HG03066 (cell line): ENCODE measurements around the gene ARHGEF4.

ENCODE experiments used
- ATAC-seq: cut with Tn5 transposase; IDR thresholded peaks from one replicate; pipeline ENCODE4 v1.9.1; 2021; ENCODE audit warnings: low read depth; ENCODE audit not compliant: unreplicated experiment

The ARHGEF4 gene

DNA sequence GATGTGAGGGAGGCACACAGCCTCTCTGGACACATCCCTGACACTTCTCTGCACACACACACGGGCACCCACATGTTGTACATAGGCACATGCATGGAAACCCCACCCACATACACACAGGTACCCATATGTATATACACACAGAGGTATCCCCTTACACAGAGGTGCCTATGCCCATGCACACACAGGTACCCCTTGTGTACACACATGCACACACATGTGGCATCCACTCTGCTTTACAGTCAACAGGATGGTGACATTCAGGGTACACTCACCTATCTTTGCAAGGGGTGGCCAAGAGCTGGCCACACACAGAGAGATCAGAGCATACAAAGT lies 197.0 kb downstream of the ARHGEF4 start:
- ATAC-seq, result no peak

DNA sequence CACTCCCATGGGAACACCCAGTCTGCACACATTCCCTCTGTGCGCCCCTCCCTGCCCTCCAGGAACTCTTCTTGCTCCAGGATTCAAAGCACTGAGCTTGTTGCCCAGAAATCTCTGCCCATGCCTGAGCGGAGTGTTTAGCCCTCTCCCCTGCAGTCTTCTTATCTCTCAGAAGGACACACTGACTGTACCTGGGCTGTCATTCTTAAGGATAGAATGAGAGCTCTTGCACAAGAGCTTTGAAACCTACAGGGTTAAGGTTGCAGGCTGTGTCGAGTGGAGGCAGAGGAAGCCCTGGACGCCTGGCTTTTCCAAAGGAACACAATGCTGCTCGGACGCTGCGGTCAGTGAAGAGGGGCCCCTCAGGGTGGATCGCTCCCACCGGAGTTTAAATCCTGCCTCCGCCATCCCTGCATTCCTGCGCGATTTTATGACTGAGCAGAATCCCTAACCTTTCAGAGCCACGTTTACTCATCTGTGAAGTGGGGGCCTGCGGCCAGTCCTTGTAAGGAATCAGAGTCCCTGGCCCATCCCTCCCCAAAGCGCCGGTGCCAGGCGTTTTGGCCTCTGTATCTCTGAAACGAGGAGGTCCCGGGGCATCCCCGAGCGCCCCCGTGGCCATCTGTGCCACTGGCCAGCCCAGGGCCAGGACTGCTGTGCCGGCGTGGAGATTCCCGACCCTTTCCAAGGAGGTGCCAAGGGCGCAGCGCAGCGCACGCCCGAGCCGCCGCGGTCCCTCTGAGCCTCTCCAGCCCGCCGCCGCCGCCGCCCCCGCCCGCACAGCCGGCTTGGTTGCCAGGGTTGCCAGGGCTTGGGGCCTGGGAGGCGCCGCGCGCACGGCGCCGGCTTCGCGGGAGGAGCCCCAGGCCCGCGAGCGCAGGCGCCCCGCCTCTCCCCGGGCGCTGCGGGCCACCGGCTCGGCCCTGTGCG lies 197.7 kb downstream of the ARHGEF4 start:
- ATAC-seq, result no peak

GRCh38 chr2:131035112-131035825 lies 198.6 kb downstream of the ARHGEF4 start:
- no peak for ATAC-seq

DNA sequence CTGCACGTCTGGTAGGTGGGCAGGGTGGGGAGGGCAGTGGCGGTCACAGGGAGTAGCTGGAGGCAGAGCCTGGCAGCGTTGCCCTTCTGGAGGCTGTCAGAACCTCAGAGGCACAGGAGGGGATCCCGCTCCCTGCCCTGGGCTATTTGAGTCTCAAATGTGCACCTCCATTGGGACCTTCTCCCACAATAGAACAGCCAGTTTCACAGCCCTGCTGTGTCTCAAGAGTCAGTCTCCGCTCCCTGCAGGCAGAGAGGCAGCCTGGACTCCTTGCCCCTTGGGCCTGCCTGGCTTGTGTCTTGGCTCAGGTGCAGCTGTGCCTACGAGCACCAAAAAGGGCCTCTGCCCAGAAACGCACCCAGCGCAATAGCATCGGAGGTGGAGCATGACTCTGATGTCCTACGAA lies 199.1 kb downstream of the ARHGEF4 start:
- no peak for ATAC-seq

DNA sequence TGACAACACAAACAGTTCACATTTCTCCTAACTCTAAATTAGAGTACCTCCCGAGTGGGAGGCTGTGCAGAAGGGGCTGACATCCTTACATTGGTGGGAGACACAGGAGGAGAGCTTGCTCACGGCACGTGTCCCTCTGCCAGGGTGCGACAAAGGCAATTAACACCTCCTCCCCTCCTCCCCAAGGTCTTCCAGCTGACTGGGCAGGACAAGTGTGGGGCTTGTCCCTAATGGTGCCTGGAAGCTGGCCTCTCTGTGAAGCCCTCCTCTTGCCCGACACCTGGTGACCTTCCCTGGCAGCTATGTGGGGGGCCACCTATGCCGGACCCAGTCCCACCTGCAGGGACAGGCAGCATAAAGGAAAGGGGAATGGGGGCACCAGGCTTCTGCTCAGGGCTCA lies 199.6 kb downstream of the ARHGEF4 start:
- no peak for ATAC-seq

- ATAC-seq, result no peak
Observed at GRCh38 chr2:131036696-131037397, 200.1 kb downstream of the ARHGEF4 start.

DNA sequence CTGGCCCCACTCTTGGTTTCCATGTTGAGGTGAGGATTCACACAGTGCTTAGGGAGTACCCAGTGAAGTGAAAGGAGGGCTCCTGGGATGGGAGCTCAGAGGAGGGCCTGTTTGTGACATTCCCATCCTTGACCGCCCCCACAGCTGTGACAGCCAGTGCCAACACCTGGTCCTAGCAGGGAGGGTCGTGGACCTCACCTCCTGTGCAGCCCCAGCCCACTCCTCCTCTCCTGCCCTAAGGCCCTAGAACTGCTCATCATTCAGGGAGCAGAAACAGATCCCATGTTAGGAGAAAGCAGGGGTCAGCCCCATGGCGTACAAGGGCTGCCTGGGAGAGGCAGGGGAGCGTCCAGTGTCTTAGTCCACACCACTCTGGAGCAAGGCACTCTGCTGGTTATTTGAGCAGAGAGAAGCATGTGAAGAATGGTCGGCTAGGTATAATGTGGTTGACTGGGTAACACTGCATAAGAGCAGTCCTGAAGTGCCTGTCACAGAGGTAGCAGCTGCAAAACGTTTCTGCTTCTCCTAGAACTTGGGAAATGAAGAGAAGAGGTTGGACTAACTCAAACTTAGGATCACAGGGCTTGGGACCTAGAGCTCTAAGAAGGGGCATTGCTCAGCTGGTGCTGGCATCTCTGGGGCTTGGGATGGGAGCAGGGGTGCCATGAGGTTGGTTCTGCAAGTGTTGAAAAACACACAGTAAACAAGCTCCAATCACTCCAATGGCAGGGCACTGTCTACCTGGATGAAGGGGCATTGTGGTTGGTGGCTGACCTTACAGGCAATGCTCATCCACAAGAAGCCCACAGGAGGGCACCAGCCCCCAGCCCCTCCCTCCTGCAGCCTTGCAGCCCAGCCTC lies 200.9 kb downstream of the ARHGEF4 start:
- no peak for ATAC-seq

- no peak for ATAC-seq
Observed at GRCh38 chr2:131038258-131039100, 201.8 kb downstream of the ARHGEF4 start.

DNA sequence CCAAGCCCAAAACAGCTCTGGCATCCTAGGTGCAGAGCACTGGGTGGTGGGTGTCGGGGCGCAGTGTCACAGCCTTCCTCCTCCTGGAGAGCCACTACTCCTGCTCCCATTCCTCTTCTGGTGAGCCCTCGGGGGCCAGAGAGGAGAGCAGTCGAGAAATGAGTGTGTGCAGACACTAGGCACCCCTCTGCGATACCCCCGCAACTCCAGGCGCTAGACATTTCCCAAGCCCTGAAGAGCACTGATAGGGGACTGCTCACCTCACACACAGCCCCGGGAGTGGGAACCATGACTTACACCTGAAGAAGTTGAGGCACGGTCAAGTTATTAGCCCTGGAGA lies 202.4 kb downstream of the ARHGEF4 start:
- ATAC-seq, result no peak

DNA sequence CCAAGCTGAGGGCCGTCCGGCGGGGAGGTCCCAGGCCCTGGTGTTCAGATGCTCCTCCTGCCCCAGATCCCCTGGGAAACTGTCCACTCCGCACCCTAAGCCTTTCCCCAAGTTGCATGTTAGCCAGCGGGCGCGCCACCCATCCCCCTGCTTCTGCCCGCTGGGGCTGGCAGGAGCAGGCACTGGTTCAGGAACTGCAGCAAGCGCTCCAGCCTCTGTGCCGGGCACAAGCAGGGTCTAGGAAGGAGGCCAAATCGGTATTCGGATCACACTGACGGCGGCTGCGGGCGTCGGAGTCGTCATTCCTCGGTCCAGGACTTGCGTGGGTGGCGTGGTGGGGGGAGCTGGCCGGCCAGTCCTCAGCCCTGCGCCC lies 202.8 kb downstream of the ARHGEF4 start:
- no peak for ATAC-seq

GRCh38 chr2:131039908-131040660 lies 203.4 kb downstream of the ARHGEF4 start:
- no peak for ATAC-seq

- ATAC-seq, result no peak
Observed at GRCh38 chr2:131040661-131041401, 204.1 kb downstream of the ARHGEF4 start.

GRCh38 chr2:131041402-131042147 lies 204.9 kb downstream of the ARHGEF4 start:
- ATAC-seq, result no peak

DNA sequence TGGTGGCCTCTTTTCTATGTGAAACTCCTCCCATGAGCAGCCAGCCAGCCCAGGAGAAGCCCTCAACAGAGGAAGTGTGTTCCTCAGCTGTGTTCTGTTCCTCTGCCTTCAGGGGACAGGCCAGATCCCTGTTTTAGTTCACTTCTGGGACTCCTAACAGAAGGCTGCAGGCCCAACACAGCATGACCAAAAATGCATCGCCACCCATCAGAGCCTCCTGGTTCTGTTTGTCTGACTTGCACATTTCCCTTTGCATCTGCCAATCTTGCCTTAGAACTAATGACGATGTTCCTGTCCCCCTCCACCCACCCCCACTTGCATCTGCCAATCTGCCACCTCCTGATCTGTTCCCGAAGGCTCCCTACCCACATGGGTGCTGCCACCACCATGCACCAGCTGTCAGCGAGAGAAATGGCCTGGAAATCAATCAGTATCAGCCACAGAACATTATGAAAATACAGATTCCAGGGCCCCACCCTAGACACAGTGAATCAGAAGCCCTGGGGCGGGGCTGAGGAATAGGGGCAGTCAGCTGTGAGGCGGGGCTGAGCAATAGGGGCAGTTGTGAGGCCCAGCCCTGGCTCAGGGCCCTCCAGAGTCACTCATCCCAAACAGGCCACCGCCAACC lies 205.5 kb downstream of the ARHGEF4 start:
- ATAC-seq, result no peak

DNA sequence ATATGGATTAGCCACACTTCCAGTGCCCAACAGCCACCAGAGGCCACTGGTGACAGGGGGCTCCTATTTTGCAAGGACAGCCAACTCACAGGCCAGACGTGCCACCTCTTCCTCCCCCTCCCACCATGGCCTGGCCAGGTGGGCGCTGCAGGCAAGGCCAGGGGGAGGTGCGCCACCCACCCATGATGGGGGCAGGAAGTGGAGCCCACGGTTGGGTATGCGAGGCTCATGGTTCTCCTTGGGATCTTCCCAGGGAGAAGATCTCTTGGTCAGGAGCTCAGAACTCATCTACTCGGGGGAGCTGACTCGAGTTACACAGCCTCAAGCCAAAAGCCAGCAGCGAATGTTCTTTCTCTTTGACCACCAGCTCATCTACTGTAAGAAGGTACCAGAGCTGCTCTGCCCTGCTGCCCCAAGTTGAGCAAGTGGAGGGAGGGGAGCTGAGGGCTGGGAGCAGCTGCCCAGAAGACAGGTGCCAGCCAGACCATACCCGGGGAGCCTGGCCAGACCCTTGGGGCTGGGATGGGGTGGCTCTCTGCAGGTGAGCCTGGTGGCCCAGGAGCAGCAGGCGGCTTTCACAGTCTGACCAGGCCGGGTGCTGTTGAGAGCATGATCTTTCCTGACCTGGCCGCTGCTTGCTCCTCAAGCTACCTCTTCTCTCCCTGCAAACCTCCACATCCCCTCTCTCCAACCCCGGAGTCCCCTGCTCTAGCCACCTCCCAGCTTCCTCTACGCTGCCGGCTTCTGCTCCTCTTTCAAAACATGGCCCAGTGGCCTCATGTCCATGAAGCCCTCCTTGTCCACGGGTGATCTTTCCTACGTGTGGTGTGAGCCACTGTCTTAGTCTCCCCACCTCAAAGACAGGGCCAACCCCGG lies 206.7 kb downstream of the ARHGEF4 start:
- ATAC-seq, result no peak

- ATAC-seq, result no peak
Observed at GRCh38 chr2:131044075-131044756, 207.5 kb downstream of the ARHGEF4 start.
